GM12891 (cell line): ENCODE measurements around the gene TTLL6.

Experiments used
- DNase-seq: peaks from one replicate; pipeline ENCODE4 v3.0.0; 2011; ENCODE audit warnings: low spot score; ENCODE audit not compliant: insufficient read length
- FAIRE-seq: peaks from 2 replicates; lab custom pipeline; 2011; peaks lifted over from hg19 to GRCh38; lab: Jason Lieb, UNC
- PAX5 ChIP-seq: IDR thresholded peaks from 2 replicates; pipeline ENCODE4 v1.6.1; 2011; ENCODE audit warnings: low read length, moderate library complexity, mild to moderate bottlenecking; ENCODE audit not compliant: insufficient read depth, severe bottlenecking
- POLR2A ChIP-seq: IDR thresholded peaks from 2 replicates; pipeline ENCODE4 v1.6.1; 2011; ENCODE audit warnings: low read depth, low read length, control low read depth
- POLR2AphosphoS5 ChIP-seq: IDR thresholded peaks from 2 replicates; pipeline ENCODE4 v1.6.1; 2011; ENCODE audit warnings: low read depth, low read length, control low read depth
- POU2F2 ChIP-seq: IDR thresholded peaks from 2 replicates; pipeline ENCODE4 v1.6.1; 2011; ENCODE audit warnings: low read depth, mild to moderate bottlenecking, control low read depth, low read length, moderate library complexity
- SPI1 ChIP-seq: IDR thresholded peaks from 2 replicates; pipeline ENCODE4 v1.6.1; 2011; ENCODE audit warnings: low read depth, low read length, control low read depth
- TAF1 ChIP-seq: IDR thresholded peaks from 2 replicates; pipeline ENCODE4 v1.6.1; 2011; ENCODE audit warnings: low read depth, low read length, control low read depth

The TTLL6 gene

GRCh38 chr17:48746916-48747444 lies 70.0 kb downstream of the TTLL6 start:
- TF ChIP-seq TAF1 (no peak), POLR2A (no peak), PAX5 (no peak), SPI1 (no peak), POLR2AphosphoS5 (no peak), POU2F2 (no peak)
- FAIRE-seq (no peak), DNase-seq (no peak)

DNA sequence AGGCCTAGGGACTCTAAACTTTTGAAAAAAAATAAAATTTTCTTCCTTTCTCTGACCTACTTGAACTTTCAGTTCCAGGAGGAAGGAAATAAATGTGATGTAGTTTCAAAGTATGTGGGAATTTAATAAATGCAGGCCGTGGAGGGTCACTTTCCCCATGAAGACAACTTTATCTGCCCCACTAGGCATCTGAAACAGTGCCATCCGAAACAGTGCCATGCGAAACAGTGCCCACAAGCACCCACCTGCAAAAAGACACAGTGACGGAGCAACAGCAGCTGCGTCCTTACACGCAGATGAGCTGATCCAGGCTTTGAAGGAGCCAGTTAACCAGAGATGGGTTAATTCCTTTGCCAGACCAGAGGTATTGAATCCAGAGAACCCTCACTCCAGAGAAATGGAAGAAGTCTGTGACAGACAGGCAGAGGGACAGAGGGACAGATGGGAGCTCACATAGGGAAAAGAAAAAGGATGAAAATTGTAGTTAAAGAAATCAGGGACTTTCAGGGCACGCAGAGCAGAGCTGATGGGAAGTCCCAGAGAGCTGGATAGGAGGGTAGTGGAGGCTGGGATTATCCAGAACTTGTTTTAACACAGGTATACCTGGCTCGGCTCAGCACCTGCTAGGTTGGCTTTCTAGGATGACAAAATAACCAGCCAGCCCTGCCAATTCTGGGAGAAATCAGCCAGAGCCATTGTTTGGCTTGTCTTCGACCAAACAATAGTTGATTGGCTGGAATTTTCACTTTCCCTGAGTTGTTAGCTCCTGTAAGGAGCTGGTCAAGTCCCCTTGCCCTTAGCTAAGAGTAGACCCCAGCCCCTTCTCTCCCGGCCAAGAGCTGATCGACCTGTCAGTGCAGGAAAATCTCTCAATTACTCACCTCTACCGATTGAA lies 71.4 kb downstream of the TTLL6 start:
- TF ChIP-seq POLR2A: no peak
- TF ChIP-seq PAX5: no peak
- TF ChIP-seq POLR2AphosphoS5: no peak
- no peak for TF ChIP-seq POU2F2
- TF ChIP-seq TAF1: no peak
- TF ChIP-seq SPI1: no peak
- FAIRE-seq (no peak), DNase-seq (no peak)

DNA sequence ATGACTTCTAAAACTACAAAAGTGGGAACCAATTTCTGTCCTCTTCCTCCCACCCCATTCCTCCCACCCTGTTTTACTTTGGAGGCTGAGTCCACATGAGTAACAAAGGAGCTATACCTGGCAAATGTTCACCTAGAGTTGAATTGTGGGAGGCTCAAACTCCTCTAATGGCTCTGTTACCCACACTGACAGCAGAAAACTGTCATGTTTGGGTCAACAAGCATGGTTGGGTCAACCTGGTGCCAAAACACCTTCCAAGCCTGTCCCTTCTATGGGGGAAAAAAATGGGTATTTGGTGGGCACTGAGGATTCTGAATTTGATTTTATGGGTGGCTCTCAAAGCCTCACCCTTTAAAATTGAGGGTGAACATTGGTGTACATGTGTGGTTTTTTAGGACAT lies 76.5 kb downstream of the TTLL6 start:
- TF ChIP-seq SPI1 (no peak), POLR2AphosphoS5 (no peak), POLR2A (no peak), PAX5 (no peak), TAF1 (no peak), POU2F2 (no peak)
- no peak for DNase-seq
- no peak for FAIRE-seq

GRCh38 chr17:48738803-48739526 lies 78.1 kb downstream of the TTLL6 start:
- TF ChIP-seq SPI1 (no peak), TAF1 (no peak), POU2F2 (no peak), PAX5 (no peak), POLR2A (no peak), POLR2AphosphoS5 (no peak)
- FAIRE-seq (no peak), DNase-seq (no peak)

GRCh38 chr17:48738424-48738802 lies 78.6 kb downstream of the TTLL6 start:
- no peak for DNase-seq
- TF ChIP-seq TAF1: no peak
- no peak for TF ChIP-seq PAX5
- no peak for TF ChIP-seq SPI1
- no peak for TF ChIP-seq POLR2A
- no peak for TF ChIP-seq POLR2AphosphoS5
- TF ChIP-seq POU2F2: no peak
- no peak for FAIRE-seq

GRCh38 chr17:48737330-48738043 lies 79.5 kb downstream of the TTLL6 start:
- DNase-seq (no peak), FAIRE-seq (no peak)
- TF ChIP-seq POLR2AphosphoS5: no peak
- TF ChIP-seq SPI1: no peak
- TF ChIP-seq PAX5: no peak
- TF ChIP-seq TAF1: no peak
- no peak for TF ChIP-seq POU2F2
- no peak for TF ChIP-seq POLR2A

- DNase-seq (no peak), FAIRE-seq (no peak)
Observed at GRCh38 chr17:48735062-48735351, 82.0 kb downstream of the TTLL6 start.

DNA sequence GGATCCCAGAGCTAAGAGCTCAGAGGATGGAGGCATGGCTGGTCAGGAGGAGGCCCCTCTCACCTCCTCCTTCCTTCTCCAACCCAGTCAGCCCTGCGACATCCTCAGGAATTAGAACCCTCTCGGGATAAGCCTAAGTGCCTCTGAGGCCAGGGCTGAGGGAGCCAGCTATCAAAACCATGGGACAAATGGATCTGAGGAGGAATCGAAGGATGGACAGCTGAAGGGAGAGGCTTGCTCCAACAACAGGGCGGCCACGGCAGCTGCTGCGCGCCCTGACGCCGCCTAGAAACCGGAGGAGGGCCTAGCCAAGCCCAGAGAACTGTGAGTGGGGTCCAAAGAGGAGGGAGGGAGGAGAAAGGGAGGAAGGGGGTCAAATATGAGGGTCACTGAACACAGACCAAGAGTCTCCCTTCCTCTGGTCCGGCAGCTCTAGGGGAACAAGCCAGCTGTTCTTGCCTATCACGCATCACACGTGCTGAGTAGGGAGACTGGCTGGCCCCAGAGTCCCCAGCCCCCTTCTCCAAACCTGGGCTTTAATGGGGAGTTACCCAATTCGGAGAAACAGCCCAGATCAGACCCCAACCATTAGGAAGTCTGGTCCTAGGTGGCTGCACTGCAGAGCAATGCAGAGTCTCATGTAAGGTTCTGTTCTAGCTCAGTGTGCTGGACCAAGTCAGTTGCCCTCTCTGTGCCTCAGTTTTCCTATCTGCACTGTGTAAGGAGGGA lies 82.5 kb downstream of the TTLL6 start:
- TF ChIP-seq POU2F2 (no peak), POLR2A (no peak), TAF1 (no peak), SPI1 (no peak), PAX5 (no peak), POLR2AphosphoS5 (no peak)
- DNase-seq (no peak), FAIRE-seq (no peak)

More at GRCh38 chr17:48735062-48735351, 82.0 kb downstream of the TTLL6 start:
- TF ChIP-seq POU2F2: no peak
- no peak for TF ChIP-seq POLR2A
